A673 (cell line): ENCODE measurements around the gene SAP25. TPM values are rescaled to one million over a fixed set of nuclear protein-coding genes. Genes with fewer than 3 reads are reported as not detected.

ENCODE experiments used
- BruUV-seq: library from RNA; stranded (reverse); fragments of 400-500 nt; replicated peaks from 2 replicates; lab custom pipeline; 2021; lab: Mats Ljungman, UMichigan
- CTCF ChIA-PET: fragments of 300-600 bp; sonication (Branson Sonifier 250); formaldehyde crosslinking; loops from one replicate; lab custom pipeline; 2022; ENCODE audit warnings: antibody characterized with exemption; lab: Charles Lee
- POLR2A ChIA-PET: fragments of 300-600 bp; sonication (Branson Sonifier 250); formaldehyde crosslinking; loops from one replicate; lab custom pipeline; 2022; ENCODE audit warnings: antibody characterized with exemption; ENCODE audit not compliant: low non-redundant PET; lab: Charles Lee
- DNase-seq: peaks from one replicate; pipeline ENCODE4 v3.0.0-alpha.2; 2015; ENCODE audit warnings: low spot score
- H3K27ac ChIP-seq: fragments of 200-600 bp; sonication (generic); 2 replicates; pipeline ENCODE4 v1.5.1; 2016; ENCODE audit warnings: mixed run types, low read depth, mild to moderate bottlenecking, mixed read lengths, antibody characterized with exemption, low read length; ENCODE audit not compliant: poor library complexity, severe bottlenecking
- H3K27me3 ChIP-seq: fragments of 200-600 bp; sonication (generic); replicated peaks from 2 replicates; pipeline ENCODE4 v1.6.1; 2017; ENCODE audit warnings: mixed run types, low read depth, mild to moderate bottlenecking, mixed read lengths, antibody characterized with exemption, low read length; ENCODE audit not compliant: insufficient read depth, poor library complexity
- H3K36me3 ChIP-seq: fragments of 200-600 bp; sonication (generic); 2 replicates; pipeline ENCODE4 v1.6.1; 2016; ENCODE audit warnings: mixed run types, mild to moderate bottlenecking, mixed read lengths, antibody characterized with exemption, low read length; ENCODE audit not compliant: insufficient read depth, poor library complexity, severe bottlenecking
- H3K4me1 ChIP-seq: fragments of 200-600 bp; sonication (generic); 2 replicates; pipeline ENCODE4 v1.6.1; 2017; ENCODE audit warnings: mixed run types, mild to moderate bottlenecking, mixed read lengths, antibody characterized with exemption, low read length; ENCODE audit not compliant: insufficient read depth, poor library complexity, severe bottlenecking
- H3K4me3 ChIP-seq: fragments of 200-600 bp; sonication (generic); 2 replicates; pipeline ENCODE4 v1.5.1; 2016; ENCODE audit warnings: low read depth, mixed run types, mild to moderate bottlenecking, mixed read lengths, low read length; ENCODE audit not compliant: poor library complexity, severe bottlenecking
- H3K9me3 ChIP-seq: fragments of 200-600 bp; sonication (generic); 2 replicates; pipeline ENCODE4 v1.6.1; 2016; ENCODE audit warnings: mixed run types, low read depth, mild to moderate bottlenecking, mixed read lengths, antibody characterized with exemption, low read length; ENCODE audit not compliant: poor library complexity, severe bottlenecking
- EZH2 ChIP-seq: fragments of 200-600 bp; sonication (generic); IDR thresholded peaks from 2 replicates; pipeline ENCODE4 v1.6.1; 2017; ENCODE audit warnings: borderline replicate concordance, low read depth, mild to moderate bottlenecking, mixed read lengths, antibody characterized with exemption, low read length; ENCODE audit not compliant: poor library complexity, severe bottlenecking
- intact Hi-C: fragments of 100-400 bp; cut with micrococcal nuclease; formaldehyde crosslinking; loops from one replicate; pipeline ENCODE4 v1.10.0; 2022; ENCODE audit not compliant: unreplicated experiment
- total RNA-seq: library from RNA; stranded (reverse); gene quantifications from 2 replicates; pipeline ENCODE4 v1.2.3, GENCODE V29; 2021
- TF ChIP-seq, protein P1 (sequence below): fragments of 300-800, 200-600 bp; sonication (generic); conservative IDR thresholded peaks from 2 replicates; pipeline ENCODE4 v1.5.1; 2017; ENCODE audit warnings: low read depth, mild to moderate bottlenecking, antibody characterized with exemption, low read length, moderate library complexity, mixed read lengths

The SAP25 gene
- total RNA-seq, 1 experiment from 2014 or later, result 1.7 TPM

DNA sequence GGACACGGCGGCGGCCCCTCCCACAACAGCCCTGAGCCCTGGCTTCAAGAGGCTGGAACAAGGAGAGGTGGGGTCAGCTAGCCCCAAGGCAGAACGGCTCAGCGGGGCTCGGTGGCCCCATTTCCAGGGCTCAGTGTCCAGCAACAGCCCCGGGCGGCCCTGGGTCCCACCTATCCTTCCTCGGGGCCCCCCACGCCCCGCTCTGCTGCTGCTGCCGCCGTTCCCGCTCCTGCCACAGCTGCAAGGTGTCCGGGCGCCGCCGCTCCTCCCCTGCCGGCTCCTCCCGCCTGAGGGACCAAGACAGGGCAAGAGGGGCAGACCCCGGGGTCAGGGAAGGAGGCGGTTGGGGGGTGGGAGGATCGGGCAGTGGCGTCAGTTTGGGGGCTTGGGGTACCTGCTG is 3.4 kb upstream of the SAP25 start:
- Histone ChIP-seq H3K36me3 (peaks cover 33% of the 10 kb centered on the region), H3K27me3 (no peaks in the 10 kb centered on the region), H3K9me3 (no peaks in the 10 kb centered on the region), H3K4me1 (no peaks in the 10 kb centered on the region), H3K27ac (no peak overlapping the region), H3K4me3 (no peak overlapping the region)
- ChIA-PET POLR2A (no interaction called here), CTCF (interaction anchor here (0.6 kb wide), 1 partner anchor 101 kb away, joined by 3 read pairs; no protein-coding TSS in a partner anchor)
- TF ChIP-seq EZH2, result no peak
- TF ChIP-seq, protein P1, sequence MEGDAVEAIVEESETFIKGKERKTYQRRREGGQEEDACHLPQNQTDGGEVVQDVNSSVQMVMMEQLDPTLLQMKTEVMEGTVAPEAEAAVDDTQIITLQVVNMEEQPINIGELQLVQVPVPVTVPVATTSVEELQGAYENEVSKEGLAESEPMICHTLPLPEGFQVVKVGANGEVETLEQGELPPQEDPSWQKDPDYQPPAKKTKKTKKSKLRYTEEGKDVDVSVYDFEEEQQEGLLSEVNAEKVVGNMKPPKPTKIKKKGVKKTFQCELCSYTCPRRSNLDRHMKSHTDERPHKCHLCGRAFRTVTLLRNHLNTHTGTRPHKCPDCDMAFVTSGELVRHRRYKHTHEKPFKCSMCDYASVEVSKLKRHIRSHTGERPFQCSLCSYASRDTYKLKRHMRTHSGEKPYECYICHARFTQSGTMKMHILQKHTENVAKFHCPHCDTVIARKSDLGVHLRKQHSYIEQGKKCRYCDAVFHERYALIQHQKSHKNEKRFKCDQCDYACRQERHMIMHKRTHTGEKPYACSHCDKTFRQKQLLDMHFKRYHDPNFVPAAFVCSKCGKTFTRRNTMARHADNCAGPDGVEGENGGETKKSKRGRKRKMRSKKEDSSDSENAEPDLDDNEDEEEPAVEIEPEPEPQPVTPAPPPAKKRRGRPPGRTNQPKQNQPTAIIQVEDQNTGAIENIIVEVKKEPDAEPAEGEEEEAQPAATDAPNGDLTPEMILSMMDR, result no peak
- no peak for DNase-seq
- intact Hi-C loops, result no loop called here
- no TSS peak for BruUV-seq

DNA sequence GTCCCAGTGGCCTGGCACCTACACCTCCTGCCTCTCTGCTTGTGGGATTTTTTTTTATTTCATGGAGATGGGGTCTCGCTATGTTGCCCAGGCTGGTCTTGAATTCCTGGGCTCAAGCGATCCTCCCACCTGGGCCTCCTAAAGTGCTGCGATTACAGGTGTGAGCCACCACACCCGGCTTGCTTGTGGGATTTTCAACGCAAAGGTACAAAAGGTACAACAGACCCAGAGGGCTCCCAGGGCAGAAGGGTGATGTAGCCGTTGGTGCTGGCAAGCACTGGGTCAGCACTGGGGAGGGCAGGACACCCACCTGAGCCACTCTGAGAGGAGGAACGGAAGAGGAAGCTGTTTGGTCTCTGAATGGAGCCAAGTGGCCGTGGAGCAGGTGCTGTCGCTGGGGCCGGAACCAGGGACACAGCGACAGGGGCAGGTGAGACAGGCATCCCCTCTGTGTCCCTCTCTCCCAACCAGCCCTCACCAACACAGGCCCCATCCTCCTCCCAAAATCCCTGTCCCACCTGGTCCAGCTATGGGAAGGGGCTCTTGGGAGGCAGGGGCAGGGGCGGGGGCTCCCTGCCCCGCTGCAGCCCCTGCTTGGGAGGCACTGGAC is 2.8 kb upstream of the SAP25 start:
- POLR2A ChIA-PET, result no interaction called here
- no peaks in the 10 kb centered on the region for H3K9me3 ChIP-seq
- no peaks in the 10 kb centered on the region for H3K4me1 ChIP-seq
- TF ChIP-seq, protein P1, result no peak
- no peak for TF ChIP-seq EZH2
- no TSS peak for BruUV-seq
- CTCF ChIA-PET, result interaction anchor here (0.6 kb wide), 1 partner anchor 100 kb away, joined by 3 read pairs; no protein-coding TSS in a partner anchor
- H3K36me3 ChIP-seq, result peaks cover 27% of the 10 kb centered on the region
- H3K4me3 ChIP-seq, result no peak overlapping the region
- no peak overlapping the region for H3K27ac ChIP-seq
- DNase-seq, result no peak
- intact Hi-C loops, result no loop called here
- H3K27me3 ChIP-seq, result no peaks in the 10 kb centered on the region

DNA sequence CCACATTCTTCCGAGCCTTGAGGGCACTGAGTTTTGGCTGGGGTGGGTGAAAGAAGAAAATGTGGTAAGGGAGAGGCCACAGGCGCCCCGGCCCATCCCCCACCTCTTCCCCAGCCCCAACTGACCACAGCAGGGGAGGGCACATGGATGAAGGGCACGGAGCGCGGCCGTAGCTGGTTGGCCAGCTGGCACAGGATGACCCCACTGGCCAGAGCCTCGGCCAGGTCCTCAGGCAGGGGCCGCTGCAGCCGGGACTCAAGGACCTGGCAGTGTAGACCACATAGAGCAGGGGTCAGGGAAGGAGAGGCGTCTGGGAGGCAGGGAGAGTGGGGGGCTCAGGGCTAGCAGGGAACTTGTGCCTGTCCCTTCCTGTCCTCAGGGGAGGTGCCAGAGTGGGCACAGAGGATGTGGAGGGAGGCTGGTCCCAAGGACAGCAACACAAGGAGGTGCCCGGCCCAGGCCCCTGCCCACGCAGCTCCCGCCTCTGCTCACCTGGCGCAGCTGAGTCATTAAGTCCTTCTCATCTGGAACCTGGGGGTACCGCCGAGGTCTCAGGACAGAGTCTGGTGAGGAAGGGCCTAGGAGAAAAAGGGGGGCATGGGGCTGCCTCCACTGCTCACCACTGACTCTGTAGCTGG is 2.2 kb upstream of the SAP25 start:
- no peak for TF ChIP-seq EZH2
- TF ChIP-seq, protein P1, result no peak
- Histone ChIP-seq H3K4me3 (no peak overlapping the region), H3K9me3 (no peaks in the 10 kb centered on the region), H3K36me3 (peaks cover 21% of the 10 kb centered on the region), H3K27me3 (no peaks in the 10 kb centered on the region), H3K27ac (no peak overlapping the region), H3K4me1 (no peaks in the 10 kb centered on the region)
- intact Hi-C loops, result no loop called here
- DNase-seq, result no peak
- ChIA-PET CTCF (no interaction called here), POLR2A (no interaction called here)
- BruUV-seq, result no TSS peak
